ENCODE measurements around the gene DSTYK.
A peak's percentile ranks its signal among the peaks of the same experiment; 100 is the strongest.
"Not testable (repeated sequence)": the region's sequence is repeated elsewhere in the genome, so short reads cannot be mapped to it uniquely, and the experiment has no call there.

Gene DSTYK

GRCh38 chr1:205188098-205188497 is 23.4 kb downstream of the DSTYK start:
- H3K36me3 ChIP-seq (ENCODE audit: insufficient read depth, low read length) = peaks cover 19% of the 10 kb centered on the region
- H3K4me1 ChIP-seq (ENCODE audit: insufficient read depth, low read length) = peaks cover 56% of the 10 kb centered on the region
- no peaks in the 10 kb centered on the region for H3K9me3 ChIP-seq (ENCODE audit: insufficient read depth, low read depth, low read length)
- H3K27me3 ChIP-seq (ENCODE audit: insufficient read depth, low read length) = no peaks in the 10 kb centered on the region
- H3K27ac ChIP-seq (ENCODE audit: low read depth, low read length) = no peak overlapping the region
- H3K4me3 ChIP-seq (ENCODE audit: low read length) = no peak overlapping the region; the same call in 1 of the 2 replicates
- 58% methylated on average over 2 of the region's 2 CpGs for WGBS
- no peak overlapping the region for H3K9ac ChIP-seq (ENCODE audit: low read depth, low read length)

DNA sequence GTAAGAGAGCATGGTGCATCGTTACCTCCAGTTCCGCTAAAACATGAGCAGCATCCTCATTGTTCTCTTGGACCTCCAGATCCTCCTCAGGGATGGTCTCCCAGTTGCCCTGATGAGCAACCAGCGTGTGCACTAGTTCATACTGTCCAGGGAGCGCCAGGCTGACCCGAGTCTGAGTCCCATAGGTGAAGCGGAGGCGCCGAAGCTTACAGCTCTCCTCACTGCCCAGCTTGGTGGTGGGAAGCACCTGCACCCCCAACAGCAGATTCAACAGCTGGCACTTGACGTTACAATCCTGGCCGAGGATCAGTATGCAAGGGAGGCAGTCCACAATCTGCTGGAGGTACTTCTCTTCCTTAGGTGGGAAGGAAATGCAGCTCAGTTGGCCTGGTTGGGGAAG is 24.1 kb downstream of the DSTYK start:
- peak overlapping the region; percentile 23; the same call in 1 of the 2 replicates for H3K27ac ChIP-seq (ENCODE audit: low read depth, low read length)
- peak overlapping the region; percentile 12; the same call in 1 of the 2 replicates for H3K4me3 ChIP-seq (ENCODE audit: low read length)
- H3K36me3 ChIP-seq (ENCODE audit: insufficient read depth, low read length) = peaks cover 22% of the 10 kb centered on the region
- H3K27me3 ChIP-seq (ENCODE audit: insufficient read depth, low read length) = no peaks in the 10 kb centered on the region
- no peaks in the 10 kb centered on the region for H3K9me3 ChIP-seq (ENCODE audit: insufficient read depth, low read depth, low read length)
- no peak overlapping the region for H3K9ac ChIP-seq (ENCODE audit: low read depth, low read length)
- H3K4me1 ChIP-seq (ENCODE audit: insufficient read depth, low read length) = peaks cover 51% of the 10 kb centered on the region
- WGBS = 87% methylated on average over 10 of the region's 10 CpGs

DNA sequence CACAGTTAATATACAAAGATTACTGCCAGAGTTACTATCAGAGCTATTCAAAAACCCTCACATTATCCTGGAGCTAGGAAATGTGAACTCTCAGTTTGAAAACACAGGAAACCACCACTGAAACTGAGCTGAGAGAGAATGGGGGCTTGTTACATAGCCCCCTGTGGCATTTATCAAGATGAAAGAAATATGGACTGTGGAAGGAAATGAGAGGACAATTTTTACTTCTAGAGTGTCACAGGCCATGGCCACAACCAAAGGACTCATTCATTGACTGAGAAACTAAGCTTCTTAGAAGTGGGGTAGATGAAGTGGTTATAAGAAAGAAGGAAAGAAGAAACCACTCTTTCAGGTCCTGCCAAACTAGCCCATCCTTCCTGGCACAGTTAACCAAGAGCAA is 25.3 kb downstream of the DSTYK start:
- Histone ChIP-seq H3K9ac (ENCODE audit: low read depth, low read length) (no peak overlapping the region), H3K27me3 (ENCODE audit: insufficient read depth, low read length) (no peaks in the 10 kb centered on the region), H3K4me3 (ENCODE audit: low read length) (no peak overlapping the region), H3K27ac (ENCODE audit: low read depth, low read length) (no peak overlapping the region), H3K9me3 (ENCODE audit: insufficient read depth, low read depth, low read length) (no peaks in the 10 kb centered on the region), H3K36me3 (ENCODE audit: insufficient read depth, low read length) (peaks cover 25% of the 10 kb centered on the region), H3K4me1 (ENCODE audit: insufficient read depth, low read length) (peaks cover 39% of the 10 kb centered on the region)

GRCh38 chr1:205183676-205184335 is 27.7 kb downstream of the DSTYK start:
- Histone ChIP-seq H3K27me3 (ENCODE audit: insufficient read depth, low read length) (no peaks in the 10 kb centered on the region), H3K4me3 (ENCODE audit: low read length) (no peak overlapping the region), H3K9ac (ENCODE audit: low read depth, low read length) (no peak overlapping the region), H3K4me1 (ENCODE audit: insufficient read depth, low read length) (peaks cover 17% of the 10 kb centered on the region), H3K9me3 (ENCODE audit: insufficient read depth, low read depth, low read length) (no peaks in the 10 kb centered on the region), H3K27ac (ENCODE audit: low read depth, low read length) (no peak overlapping the region), H3K36me3 (ENCODE audit: insufficient read depth, low read length) (peaks cover 28% of the 10 kb centered on the region)
- WGBS = 65% methylated on average over 4 of the region's 4 CpGs

- Histone ChIP-seq H3K36me3 (ENCODE audit: insufficient read depth, low read length) (peaks cover 28% of the 10 kb centered on the region), H3K4me3 (ENCODE audit: low read length) (no peak overlapping the region), H3K27ac (ENCODE audit: low read depth, low read length) (no peak overlapping the region), H3K9me3 (ENCODE audit: insufficient read depth, low read depth, low read length) (no peaks in the 10 kb centered on the region), H3K4me1 (ENCODE audit: insufficient read depth, low read length) (peaks cover 8% of the 10 kb centered on the region), H3K9ac (ENCODE audit: low read depth, low read length) (no peak overlapping the region), H3K27me3 (ENCODE audit: insufficient read depth, low read length) (no peaks in the 10 kb centered on the region)
- WGBS = 96% methylated on average over 2 of the region's 2 CpGs
Measured at GRCh38 chr1:205182930-205183329, 28.6 kb downstream of the DSTYK start.

GRCh38 chr1:205180331-205180730 is 31.2 kb downstream of the DSTYK start:
- not testable (repeated sequence) for H3K4me3 ChIP-seq (ENCODE audit: low read length); H3K27ac ChIP-seq (ENCODE audit: low read depth, low read length); H3K27me3 ChIP-seq (ENCODE audit: insufficient read depth, low read length); H3K9me3 ChIP-seq (ENCODE audit: insufficient read depth, low read depth, low read length); H3K9ac ChIP-seq (ENCODE audit: low read depth, low read length); H3K4me1 ChIP-seq (ENCODE audit: insufficient read depth, low read length)
- WGBS = 97% methylated on average over 7 of the region's 7 CpGs
- peaks cover 15% of the 10 kb centered on the region for H3K36me3 ChIP-seq (ENCODE audit: insufficient read depth, low read length)

DNA sequence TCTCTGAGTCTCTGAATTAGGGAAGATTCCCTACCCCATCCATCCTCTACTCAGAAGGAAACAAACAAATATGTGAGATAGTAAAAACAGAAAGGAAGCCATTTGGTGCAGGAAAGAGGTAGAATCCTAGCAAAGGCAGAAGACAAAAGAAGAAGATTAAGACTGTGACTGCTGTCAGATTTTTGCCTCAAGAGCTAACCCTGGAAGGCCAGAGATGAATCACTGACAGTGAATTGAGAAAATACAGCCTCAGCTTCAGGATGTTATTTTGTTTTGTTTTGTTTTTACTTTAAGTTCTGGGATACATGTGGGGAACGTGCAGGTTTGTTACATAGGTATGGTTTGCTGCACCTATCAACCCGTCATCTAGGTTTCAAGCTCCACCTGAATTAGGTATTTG is 31.7 kb downstream of the DSTYK start:
- Histone ChIP-seq H3K9me3 (ENCODE audit: insufficient read depth, low read depth, low read length) (no peaks in the 10 kb centered on the region), H3K4me1 (ENCODE audit: insufficient read depth, low read length) (no peaks in the 10 kb centered on the region), H3K27me3 (ENCODE audit: insufficient read depth, low read length) (no peaks in the 10 kb centered on the region), H3K4me3 (ENCODE audit: low read length) (no peak overlapping the region), H3K36me3 (ENCODE audit: insufficient read depth, low read length) (peaks cover 13% of the 10 kb centered on the region), H3K9ac (ENCODE audit: low read depth, low read length) (no peak overlapping the region), H3K27ac (ENCODE audit: low read depth, low read length) (no peak overlapping the region)
- WGBS = 68% methylated on average over 2 of the region's 2 CpGs

GRCh38 chr1:205172729-205173366 is 38.7 kb downstream of the DSTYK start:
- Histone ChIP-seq H3K36me3 (ENCODE audit: insufficient read depth, low read length) (peaks cover 22% of the 10 kb centered on the region), H3K4me1 (ENCODE audit: insufficient read depth, low read length) (no peaks in the 10 kb centered on the region; the same call in 1 of the 2 replicates), H3K9me3 (ENCODE audit: insufficient read depth, low read depth, low read length) (no peaks in the 10 kb centered on the region), H3K27me3 (ENCODE audit: insufficient read depth, low read length) (no peaks in the 10 kb centered on the region), H3K9ac (ENCODE audit: low read depth, low read length) (no peak overlapping the region), H3K27ac (ENCODE audit: low read depth, low read length) (no peak overlapping the region), H3K4me3 (ENCODE audit: low read length) (no peak overlapping the region)
- 95% methylated on average over 4 of the region's 4 CpGs for WGBS

DNA sequence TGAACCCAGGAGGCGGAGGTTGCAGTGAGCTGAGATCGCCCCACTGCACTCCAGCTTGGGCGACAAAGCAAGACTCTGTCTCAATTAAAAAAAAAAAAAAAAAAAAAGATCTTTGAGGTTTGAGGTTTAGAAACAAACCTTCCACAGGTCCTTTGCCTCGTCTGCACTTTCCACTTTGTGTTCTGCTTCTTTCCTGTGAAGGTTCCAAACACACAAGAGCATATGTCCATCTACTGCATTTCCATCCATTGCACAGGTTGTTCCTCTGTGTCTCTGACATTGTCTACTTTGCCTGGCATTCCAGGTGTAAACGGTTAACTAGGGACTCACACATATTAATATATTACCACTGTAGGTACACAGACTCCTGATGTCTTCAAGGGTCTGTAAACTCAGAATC is 40.1 kb downstream of the DSTYK start:
- Histone ChIP-seq H3K9me3 (ENCODE audit: insufficient read depth, low read depth, low read length) (no peaks in the 10 kb centered on the region), H3K27ac (ENCODE audit: low read depth, low read length) (no peak overlapping the region), H3K4me3 (ENCODE audit: low read length) (no peak overlapping the region), H3K36me3 (ENCODE audit: insufficient read depth, low read length) (peaks cover 28% of the 10 kb centered on the region), H3K9ac (ENCODE audit: low read depth, low read length) (no peak overlapping the region), H3K4me1 (ENCODE audit: insufficient read depth, low read length) (no peaks in the 10 kb centered on the region; the same call in 1 of the 2 replicates), H3K27me3 (ENCODE audit: insufficient read depth, low read length) (no peaks in the 10 kb centered on the region)
- WGBS = 95% methylated on average over 5 of the region's 5 CpGs

DNA sequence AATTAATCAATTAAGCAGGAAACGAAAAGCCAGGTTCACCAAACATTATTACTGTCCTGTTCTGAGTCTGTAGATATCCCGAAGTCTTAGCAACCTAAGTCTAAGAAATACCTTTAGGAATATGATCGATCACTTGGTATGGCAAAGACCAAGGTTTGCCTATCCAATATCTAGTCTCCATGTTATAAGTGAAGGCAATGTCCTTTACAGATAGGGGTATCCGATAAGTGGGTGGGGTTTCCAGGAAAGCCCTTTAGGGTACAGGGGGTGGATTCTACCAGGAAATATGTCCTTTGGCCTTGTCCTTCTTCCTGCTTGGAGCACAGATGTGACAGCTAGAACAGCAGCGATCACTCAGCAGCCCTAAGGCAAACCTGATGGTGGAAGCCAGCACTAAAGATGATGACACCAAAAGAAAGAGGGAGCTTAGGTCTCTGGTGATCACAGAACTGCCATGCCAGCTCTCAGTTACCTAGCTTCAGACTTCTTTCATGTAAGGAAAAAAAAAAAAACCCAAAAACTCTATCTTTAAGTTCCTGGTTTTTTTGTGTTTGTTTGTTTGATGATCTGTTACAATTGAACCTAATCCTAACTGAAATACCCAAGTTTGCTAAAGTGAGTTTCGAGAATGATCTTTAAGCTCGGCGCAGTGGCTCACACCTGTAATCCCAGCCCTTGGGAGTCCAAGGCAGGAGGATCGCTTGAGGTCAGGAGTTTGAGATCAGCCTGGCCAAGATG is 40.8 kb downstream of the DSTYK start:
- Histone ChIP-seq H3K4me3 (ENCODE audit: low read length) (no peak overlapping the region), H3K9me3 (ENCODE audit: insufficient read depth, low read depth, low read length) (no peaks in the 10 kb centered on the region), H3K9ac (ENCODE audit: low read depth, low read length) (no peak overlapping the region), H3K36me3 (ENCODE audit: insufficient read depth, low read length) (peaks cover 34% of the 10 kb centered on the region), H3K27ac (ENCODE audit: low read depth, low read length) (no peak overlapping the region), H3K27me3 (ENCODE audit: insufficient read depth, low read length) (no peaks in the 10 kb centered on the region), H3K4me1 (ENCODE audit: insufficient read depth, low read length) (no peaks in the 10 kb centered on the region; the same call in 1 of the 2 replicates)
- 92% methylated on average over 9 of the region's 9 CpGs for WGBS

DNA sequence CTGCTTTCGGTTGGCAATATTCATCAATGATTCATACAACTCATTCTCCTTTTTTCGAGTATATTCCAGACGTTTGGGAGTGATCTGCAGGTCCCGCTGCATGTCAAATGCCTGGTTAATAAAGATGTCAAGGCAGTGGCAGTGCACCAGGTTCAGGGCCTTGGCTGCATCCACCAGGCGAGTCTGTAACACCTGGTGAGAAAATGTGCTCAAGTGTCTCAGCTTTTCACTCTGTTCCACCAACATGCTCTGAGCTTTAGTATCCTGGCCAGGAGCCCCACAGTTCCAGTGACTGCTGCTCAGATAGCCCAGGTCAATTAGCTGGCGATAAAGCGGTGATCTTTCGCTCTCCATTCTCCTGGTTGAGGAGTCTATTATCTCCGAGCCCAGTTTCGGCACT is 42.3 kb downstream of the DSTYK start:
- WGBS = 96% methylated on average over 10 of the region's 10 CpGs
- no peak overlapping the region for H3K9ac ChIP-seq (ENCODE audit: low read depth, low read length)
- H3K27ac ChIP-seq (ENCODE audit: low read depth, low read length) = no peak overlapping the region
- H3K4me1 ChIP-seq (ENCODE audit: insufficient read depth, low read length) = no peaks in the 10 kb centered on the region; the same call in 1 of the 2 replicates
- H3K4me3 ChIP-seq (ENCODE audit: low read length) = no peak overlapping the region
- no peaks in the 10 kb centered on the region for H3K27me3 ChIP-seq (ENCODE audit: insufficient read depth, low read length)
- peaks cover 35% of the 10 kb centered on the region for H3K36me3 ChIP-seq (ENCODE audit: insufficient read depth, low read length)
- no peaks in the 10 kb centered on the region for H3K9me3 ChIP-seq (ENCODE audit: insufficient read depth, low read depth, low read length)
